MCF 10A (cell line): Measurements from ENCODE around the gene PGBD5. TPM values are rescaled to one million over a fixed set of nuclear protein-coding genes. Genes with fewer than 3 reads are reported as not detected.

Experiments used
- BruUV-seq: library from RNA; stranded (reverse); fragments of 400-500 nt; replicated peaks from 2 replicates; lab custom pipeline; 2021; lab: Mats Ljungman, UMichigan
- CTCF ChIA-PET: fragments of 300-600 bp; sonication (Branson Sonifier 250); formaldehyde crosslinking; extraction: SDS; loops from one replicate; lab custom pipeline; 2021; ENCODE audit warnings: antibody characterized with exemption, inconsistent platforms; lab: Yijun Ruan, JAX
- POLR2A ChIA-PET: fragments of 300-600, 350-650 bp; sonication (Branson Sonifier 250); formaldehyde crosslinking; extraction: SDS; loops from one replicate; lab custom pipeline; 2020; ENCODE audit warnings: antibody characterized with exemption, inconsistent platforms; lab: Yijun Ruan, JAX
- DNase-seq: peaks from one replicate; pipeline ENCODE4 v3.0.0-alpha.2; 2018; ENCODE audit not compliant: unreplicated experiment
- H3K27ac Mint-ChIP-seq: one replicate; pipeline ENCODE4 v1.8.0; 2022; ENCODE audit warnings: mild to moderate bottlenecking, low read depth, mixed read lengths; ENCODE audit not compliant: unreplicated experiment
- H3K27me3 Mint-ChIP-seq: one replicate; pipeline ENCODE4 v1.8.0; 2022; ENCODE audit warnings: mixed read lengths; ENCODE audit not compliant: insufficient read depth, unreplicated experiment
- H3K36me3 Mint-ChIP-seq: one replicate; pipeline ENCODE4 v1.8.0; 2022; ENCODE audit warnings: mild to moderate bottlenecking, moderate library complexity, mixed read lengths; ENCODE audit not compliant: insufficient read depth, unreplicated experiment
- H3K4me1 Mint-ChIP-seq: one replicate; pipeline ENCODE4 v1.8.0; 2022; ENCODE audit warnings: mixed read lengths; ENCODE audit not compliant: insufficient read depth, unreplicated experiment
- H3K4me3 Mint-ChIP-seq: one replicate; pipeline ENCODE4 v1.8.0; 2022; ENCODE audit warnings: mild to moderate bottlenecking, moderate library complexity, mixed read lengths; ENCODE audit not compliant: unreplicated experiment
- H3K9me3 Mint-ChIP-seq: one replicate; pipeline ENCODE4 v1.8.0; 2022; ENCODE audit warnings: mixed read lengths; ENCODE audit not compliant: unreplicated experiment
- intact Hi-C: fragments of 100-400 bp; cut with micrococcal nuclease; formaldehyde crosslinking; loops from 2 replicates; pipeline ENCODE4 v1.14.1; 2022
- total RNA-seq: library from RNA; stranded (reverse); gene quantifications from 2 replicates; pipeline ENCODE4 v1.2.3, GENCODE V29; 2022
- TF ChIP-seq, protein P1 (sequence below): fragments of 200-600 bp; IDR thresholded peaks from one replicate; pipeline ENCODE4 v1.8.0; 2022; ENCODE audit warnings: antibody characterized with exemption, mild to moderate bottlenecking; ENCODE audit not compliant: unreplicated experiment

Gene PGBD5
- total RNA-seq, 1 experiment from 2014 or later = 1.2 TPM

- Mint-ChIP-seq H3K9me3 (no peaks in the 10 kb centered on the region), H3K4me3 (no peak overlapping the region), H3K27ac (no peak overlapping the region), H3K27me3 (peaks cover 60% of the 10 kb centered on the region), H3K4me1 (no peaks in the 10 kb centered on the region), H3K36me3 (no peaks in the 10 kb centered on the region)
- intact Hi-C loops = no loop called here
- no peak for DNase-seq
- TF ChIP-seq, protein P1, sequence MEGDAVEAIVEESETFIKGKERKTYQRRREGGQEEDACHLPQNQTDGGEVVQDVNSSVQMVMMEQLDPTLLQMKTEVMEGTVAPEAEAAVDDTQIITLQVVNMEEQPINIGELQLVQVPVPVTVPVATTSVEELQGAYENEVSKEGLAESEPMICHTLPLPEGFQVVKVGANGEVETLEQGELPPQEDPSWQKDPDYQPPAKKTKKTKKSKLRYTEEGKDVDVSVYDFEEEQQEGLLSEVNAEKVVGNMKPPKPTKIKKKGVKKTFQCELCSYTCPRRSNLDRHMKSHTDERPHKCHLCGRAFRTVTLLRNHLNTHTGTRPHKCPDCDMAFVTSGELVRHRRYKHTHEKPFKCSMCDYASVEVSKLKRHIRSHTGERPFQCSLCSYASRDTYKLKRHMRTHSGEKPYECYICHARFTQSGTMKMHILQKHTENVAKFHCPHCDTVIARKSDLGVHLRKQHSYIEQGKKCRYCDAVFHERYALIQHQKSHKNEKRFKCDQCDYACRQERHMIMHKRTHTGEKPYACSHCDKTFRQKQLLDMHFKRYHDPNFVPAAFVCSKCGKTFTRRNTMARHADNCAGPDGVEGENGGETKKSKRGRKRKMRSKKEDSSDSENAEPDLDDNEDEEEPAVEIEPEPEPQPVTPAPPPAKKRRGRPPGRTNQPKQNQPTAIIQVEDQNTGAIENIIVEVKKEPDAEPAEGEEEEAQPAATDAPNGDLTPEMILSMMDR = no peak
- ChIA-PET POLR2A (interaction anchor here (1.2 kb wide), 1 partner anchor 16 kb away, joined by 3 read pairs; no protein-coding TSS in a partner anchor), CTCF (interaction anchor here (0.6 to 1.7 kb wide), 7 partner anchors 11 to 645 kb away, joined by 3 to 8 read pairs (median 3); no protein-coding TSS in a partner anchor)
- BruUV-seq = no TSS peak
These were observed 134.2 kb downstream of the PGBD5 start for GRCh38 chr1:230291731-230292620.

- no TSS peak for BruUV-seq
- POLR2A ChIA-PET = no interaction called here
- peaks cover 47% of the 10 kb centered on the region for H3K27me3 Mint-ChIP-seq
These were observed 136.8 kb downstream of the PGBD5 start for GRCh38 chr1:230289350-230289644.

DNA sequence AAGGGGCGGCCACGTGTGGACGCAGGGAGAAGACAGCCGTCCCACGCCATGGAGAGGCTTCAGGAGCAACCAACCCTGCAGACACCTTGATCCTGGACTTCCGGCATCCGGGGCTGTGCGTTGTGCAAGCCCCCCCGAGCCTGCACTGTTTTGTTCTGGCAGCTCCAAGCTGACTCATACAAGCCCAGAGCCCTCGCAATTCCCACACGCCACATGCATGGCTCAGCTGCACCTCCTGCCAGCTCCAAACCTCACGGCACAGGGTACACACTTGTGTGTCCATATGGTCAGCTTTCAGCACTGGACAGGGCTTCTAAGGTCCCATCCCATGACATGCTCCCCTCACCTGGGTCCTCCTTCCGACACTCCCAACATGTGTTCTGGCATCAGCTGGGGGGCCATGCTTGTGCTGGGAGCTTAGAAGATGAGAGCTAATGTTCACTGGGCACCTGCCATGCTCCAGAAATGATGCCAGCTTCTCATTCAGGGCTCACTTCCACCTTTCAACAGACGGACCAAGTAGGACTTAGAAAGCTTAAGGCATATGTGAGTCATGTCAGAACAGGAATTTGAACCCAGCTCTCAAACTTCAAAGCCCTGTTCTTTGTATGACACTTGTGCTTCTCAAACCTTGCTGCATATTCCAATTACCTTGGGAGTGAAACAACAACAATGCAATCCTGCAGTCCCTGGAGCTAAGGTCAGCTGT lies 137.3 kb downstream of the PGBD5 start:
- intact Hi-C loops = no loop called here
- CTCF ChIA-PET = interaction anchor here (0.7 to 2.3 kb wide), 5 partner anchors 16 to 652 kb away, joined by 3 to 9 read pairs (median 3); no protein-coding TSS in a partner anchor
- TF ChIP-seq, protein P1 = no peak
- no peak overlapping the region for H3K4me3 Mint-ChIP-seq
- no TSS peak for BruUV-seq
- POLR2A ChIA-PET = interaction anchor here (1.5 kb wide), 1 partner anchor 57 kb away, joined by 6 read pairs; no protein-coding TSS in a partner anchor
- no peaks in the 10 kb centered on the region for H3K9me3 Mint-ChIP-seq
- no peaks in the 10 kb centered on the region for H3K4me1 Mint-ChIP-seq
- peaks cover 44% of the 10 kb centered on the region for H3K27me3 Mint-ChIP-seq
- DNase-seq = peak; percentile 91
- peaks cover 6% of the 10 kb centered on the region for H3K36me3 Mint-ChIP-seq
- H3K27ac Mint-ChIP-seq = no peak overlapping the region

More at GRCh38 chr1:230289350-230289644, 136.8 kb downstream of the PGBD5 start:
- TF ChIP-seq, protein P1 = no peak
- no peak for DNase-seq
- H3K4me1 Mint-ChIP-seq = no peaks in the 10 kb centered on the region
- intact Hi-C loops = no loop called here
- no peak overlapping the region for H3K4me3 Mint-ChIP-seq
- CTCF ChIA-PET = interaction anchor here (0.6 to 2.3 kb wide), 6 partner anchors 15 to 652 kb away, joined by 3 to 9 read pairs (median 4); no protein-coding TSS in a partner anchor
- H3K27ac Mint-ChIP-seq = no peak overlapping the region
- peaks cover 6% of the 10 kb centered on the region for H3K36me3 Mint-ChIP-seq
- no peaks in the 10 kb centered on the region for H3K9me3 Mint-ChIP-seq
